HG03565 (cell line): ENCODE results near the gene CALML3.

Experiments
- ATAC-seq: cut with Tn5 transposase; IDR thresholded peaks from one replicate; pipeline ENCODE4 v1.9.1; 2021; ENCODE audit warnings: mild to moderate bottlenecking, moderate library complexity; ENCODE audit not compliant: unreplicated experiment

Gene CALML3

GRCh38 chr10:5538446-5538845 is 13.7 kb downstream of the CALML3 start:
- ATAC-seq: no peak

DNA sequence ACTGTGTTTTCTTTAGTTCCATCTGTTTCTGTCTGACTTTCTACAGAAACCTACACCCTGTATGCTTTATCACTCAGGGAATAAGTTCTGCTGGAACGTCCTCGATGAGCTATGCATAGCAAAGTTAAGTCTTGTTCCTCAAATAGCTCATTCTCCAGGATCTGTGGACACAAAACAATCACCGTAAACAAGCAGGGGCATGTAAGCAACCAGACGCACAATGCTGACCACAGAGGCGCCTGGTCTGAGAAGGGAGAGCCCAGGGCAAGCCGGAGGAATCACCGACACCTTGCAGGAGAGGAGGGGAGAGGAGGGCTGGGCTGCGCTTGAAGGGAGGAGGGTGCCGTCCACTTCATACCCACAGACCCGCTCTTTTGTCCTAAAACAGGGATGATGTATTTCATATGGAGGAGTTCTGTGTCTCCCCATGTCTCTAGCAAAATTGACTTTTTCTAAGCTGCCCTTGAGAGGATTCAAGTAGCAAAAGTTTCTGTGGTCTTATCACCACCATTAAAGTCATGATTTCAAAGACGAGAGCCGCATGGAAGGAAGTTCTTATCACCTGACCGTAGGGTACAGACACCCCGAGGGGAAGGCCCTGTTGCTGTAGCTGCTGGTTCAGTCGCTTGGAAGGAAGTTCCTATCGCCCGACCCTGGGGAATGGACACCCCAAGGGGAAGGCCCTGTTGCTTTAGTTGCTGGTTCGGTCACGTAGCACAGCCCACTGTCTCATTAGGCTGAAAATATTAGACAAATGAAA is 14.3 kb downstream of the CALML3 start:
- no peak for ATAC-seq

- no peak for ATAC-seq
Measured at GRCh38 chr10:5540080-5540479, 15.3 kb downstream of the CALML3 start.

DNA sequence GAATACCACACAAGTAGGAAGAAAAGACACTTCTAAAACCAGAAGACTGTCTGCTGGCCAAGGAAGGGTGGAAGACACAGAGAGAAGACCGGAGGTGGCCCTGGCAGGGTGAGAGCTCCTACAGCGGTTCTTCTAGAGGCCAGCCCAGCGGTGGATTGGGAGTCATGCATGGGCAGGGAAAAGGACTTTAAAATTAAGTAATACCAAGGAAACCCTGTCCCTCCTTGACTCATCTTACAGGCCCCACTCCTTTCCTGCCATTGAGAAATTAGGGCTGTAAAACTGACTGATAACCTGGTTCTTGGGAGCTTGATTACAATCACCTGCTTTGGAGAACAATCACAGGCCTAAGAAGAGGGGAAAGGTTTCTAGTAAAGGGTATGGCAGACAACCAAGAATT is 16.1 kb downstream of the CALML3 start:
- no peak for ATAC-seq

GRCh38 chr10:5542100-5542499 is 17.3 kb downstream of the CALML3 start:
- no peak for ATAC-seq

GRCh38 chr10:5543623-5544022 is 18.9 kb downstream of the CALML3 start:
- ATAC-seq: no peak

DNA sequence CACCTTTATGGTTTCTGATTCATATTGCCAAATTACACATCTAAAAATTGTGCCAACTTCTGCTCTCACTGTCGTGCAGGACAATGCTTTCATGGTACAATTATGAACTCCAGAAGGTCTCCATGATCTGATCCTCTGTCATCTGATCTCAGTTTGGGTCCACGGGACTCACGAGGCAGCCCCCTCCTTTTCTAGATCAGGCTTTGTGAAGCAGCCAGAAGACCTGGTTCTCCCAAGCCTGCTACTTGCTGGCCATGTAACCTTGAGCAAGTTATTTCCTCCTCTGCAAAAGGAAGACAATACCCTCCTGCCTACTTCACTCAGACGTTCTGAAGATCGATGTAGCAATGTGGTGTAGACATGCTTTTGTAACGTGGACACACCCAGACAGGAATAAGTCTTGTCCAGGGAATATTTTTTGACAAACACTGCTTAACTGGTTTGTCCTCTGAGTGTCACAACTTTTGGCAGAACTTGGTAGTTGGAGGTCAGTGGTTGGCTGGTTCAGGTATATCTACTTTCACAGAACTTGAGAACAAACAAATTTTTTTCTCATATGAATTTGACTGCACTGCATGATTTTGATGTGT is 19.6 kb downstream of the CALML3 start:
- ATAC-seq: no peak

- ATAC-seq: no peak
Measured at GRCh38 chr10:5545011-5545410, 20.2 kb downstream of the CALML3 start.

DNA sequence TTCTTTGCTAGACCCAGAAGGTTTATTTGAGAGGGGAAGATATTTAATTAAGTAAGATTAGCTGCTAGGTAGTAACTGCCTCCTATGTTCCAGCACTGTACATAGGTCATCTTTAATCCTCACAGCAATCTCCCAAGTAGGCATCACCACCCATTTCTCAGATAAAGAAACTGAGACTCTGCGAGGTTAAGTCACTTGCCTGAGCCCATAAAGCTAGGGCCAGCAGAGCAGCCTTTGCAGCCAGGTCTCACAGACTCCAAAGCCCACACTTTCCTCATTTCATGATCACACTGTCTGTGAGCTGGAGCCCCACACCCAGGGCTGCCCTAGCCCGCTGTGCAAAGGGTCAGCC is 20.6 kb downstream of the CALML3 start:
- ATAC-seq: no peak

- no peak for ATAC-seq
Measured at GRCh38 chr10:5545778-5546710, 21.3 kb downstream of the CALML3 start.

DNA sequence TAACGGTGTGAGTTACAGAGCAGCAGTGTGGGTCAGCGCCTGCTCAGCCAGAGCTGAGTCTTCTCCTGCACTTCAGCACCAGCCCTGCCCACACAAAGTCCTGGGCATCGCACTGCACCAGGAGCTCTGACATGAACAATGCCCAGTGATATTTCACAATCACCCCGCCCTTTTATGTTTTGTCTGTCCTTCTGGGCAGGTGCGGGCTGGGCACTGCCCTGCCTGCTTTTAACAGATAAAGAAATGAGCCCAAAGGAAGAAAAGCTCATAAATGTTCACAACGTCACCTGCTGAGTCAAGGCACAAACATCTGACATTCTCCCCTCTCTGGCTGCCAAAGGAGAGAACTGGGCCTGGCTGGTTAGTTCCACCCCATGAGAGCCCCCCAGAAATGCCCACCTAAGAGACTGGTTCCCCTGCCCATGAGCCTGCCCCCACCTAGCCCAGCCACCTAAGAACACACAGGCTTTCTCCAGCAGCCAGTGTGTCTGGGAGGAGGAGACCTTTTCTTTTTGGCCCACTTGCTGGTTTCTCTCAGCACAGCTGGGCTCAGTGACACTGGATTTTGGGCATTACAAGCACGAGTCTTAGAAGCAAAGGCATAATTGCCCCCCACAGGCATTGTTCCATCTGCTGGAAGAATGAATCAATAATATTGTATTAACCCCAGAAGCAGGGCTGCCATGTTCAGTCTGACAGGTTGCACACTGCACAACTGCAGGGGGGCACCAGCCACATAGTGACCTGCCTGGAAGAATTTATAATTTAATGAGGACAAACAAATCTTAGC is 22.3 kb downstream of the CALML3 start:
- ATAC-seq: no peak

DNA sequence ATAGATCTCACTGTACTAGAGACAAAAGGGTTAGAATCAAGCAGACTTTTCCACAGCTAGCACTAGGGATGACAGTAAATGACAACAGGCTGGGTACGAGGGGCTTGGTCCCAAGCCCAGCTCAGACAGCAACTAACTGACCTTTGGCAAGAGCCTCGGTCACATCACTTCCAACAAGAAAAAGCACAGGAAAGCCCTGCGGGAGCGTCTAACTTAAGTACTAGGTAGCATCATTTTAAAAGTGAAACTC is 22.8 kb downstream of the CALML3 start:
- no peak for ATAC-seq

DNA sequence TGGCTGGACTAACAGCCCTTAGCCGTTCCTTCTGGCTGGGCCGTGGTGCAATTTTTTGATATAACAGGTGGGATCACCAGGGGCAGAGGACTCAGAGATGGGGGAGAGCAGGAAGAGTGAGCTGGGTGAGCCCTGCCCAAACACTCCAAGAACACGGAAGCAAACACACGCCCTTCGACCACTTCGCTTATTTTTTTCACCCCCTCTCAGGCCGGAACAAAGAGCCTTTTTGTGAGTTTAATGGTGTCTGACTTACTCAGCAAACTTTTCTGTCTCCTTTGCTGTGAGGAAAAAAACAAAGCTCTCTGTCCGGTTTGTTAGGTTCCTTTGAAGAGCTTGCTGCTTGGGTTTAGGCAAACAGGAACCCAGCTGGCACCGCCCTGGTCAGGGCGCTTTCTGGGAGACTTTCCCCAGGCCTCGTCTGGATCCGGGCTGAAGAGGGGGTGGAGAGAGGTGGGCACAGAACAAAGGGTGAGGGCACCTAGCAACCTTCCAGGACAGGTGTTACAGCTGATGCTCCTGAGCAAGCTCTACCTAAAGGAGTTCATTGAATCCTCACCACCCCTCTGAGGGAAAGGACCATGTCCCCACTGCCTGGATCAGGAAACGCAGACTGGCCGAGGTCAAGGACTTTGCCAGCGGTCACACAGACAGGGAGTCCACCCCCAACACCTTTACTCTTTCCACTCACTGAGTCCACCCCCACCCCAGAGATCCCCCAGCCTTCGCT is 23.3 kb downstream of the CALML3 start:
- no peak for ATAC-seq

DNA sequence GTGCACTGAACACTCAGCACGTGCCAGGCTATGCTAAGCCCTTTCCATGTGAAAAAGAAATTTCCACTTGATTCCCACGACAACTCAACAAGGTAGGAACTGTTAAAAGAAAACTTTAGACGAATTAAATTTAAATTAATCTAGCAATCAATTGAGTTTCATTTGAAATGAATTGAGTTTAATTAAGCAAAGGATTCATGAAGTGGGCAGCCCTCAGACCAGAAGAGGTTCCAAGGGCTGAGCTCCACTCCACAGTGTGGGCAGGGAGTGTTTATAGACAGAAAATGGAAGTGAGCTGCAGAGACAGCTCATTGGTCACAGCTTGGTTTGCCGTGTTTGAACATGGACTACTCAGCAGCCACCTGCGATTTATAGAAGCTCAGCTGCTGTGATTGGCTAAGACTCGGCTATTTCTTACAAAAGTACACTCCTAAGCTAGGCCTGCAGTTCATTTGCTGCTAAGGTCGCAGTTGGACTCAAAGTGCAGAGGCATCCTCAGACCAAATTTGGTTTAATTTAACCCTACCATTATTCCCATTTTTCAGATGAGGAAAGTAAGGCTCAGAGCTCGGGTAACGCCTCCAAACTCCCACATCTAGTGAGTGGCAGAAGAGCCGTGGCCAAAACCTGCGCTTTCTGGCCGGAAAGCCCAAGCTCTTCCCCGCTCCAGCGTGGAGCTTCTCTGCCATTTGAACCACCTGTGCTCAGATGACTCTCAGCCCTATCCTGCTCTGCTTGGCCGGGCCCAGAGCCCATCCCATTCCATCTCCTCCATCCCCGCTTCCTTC is 24.9 kb downstream of the CALML3 start:
- no peak for ATAC-seq

GRCh38 chr10:5550250-5550545 is 25.4 kb downstream of the CALML3 start:
- no peak for ATAC-seq

- no peak for ATAC-seq
Measured at GRCh38 chr10:5550621-5551530, 26.1 kb downstream of the CALML3 start.

DNA sequence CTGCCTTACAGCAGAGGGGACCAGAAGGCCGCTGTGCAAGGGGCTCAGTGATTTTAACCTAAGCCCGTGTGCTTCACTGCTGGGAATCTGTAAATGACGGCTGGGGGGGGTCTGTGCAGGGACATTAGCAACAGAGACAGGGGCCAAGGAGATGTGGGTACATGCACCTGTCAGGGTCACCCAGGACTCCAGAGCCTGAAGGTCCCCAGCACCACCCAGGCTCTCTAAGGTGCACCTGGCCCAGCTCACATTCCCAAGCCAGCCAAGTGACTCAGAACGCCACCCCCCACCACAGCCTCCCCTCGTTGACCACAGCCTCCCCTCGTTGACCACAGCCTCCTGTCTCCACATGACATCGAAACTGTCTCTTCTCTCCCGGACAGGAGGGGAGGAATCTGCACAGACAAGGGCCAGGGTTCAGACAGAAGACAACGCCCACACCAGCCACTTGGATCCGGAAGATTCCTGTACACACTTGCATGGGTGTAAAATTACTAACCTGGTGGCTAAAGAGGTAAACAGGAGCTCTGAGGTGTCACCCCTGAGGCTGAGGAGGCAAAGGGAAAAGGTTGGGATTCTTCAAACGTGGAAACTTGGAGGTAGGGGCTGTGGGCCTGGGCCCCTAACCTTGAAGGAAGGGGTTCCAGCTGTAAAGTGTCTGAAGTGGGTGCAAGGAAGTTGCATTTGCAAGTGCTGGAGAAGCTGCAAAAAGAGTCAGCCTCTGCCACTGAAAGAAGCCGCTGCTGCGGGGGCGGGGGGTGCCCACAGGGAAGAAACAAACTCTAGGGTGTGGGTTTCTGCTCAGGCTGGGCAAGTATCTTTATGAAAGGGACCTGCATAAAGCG is 27.0 kb downstream of the CALML3 start:
- no peak for ATAC-seq
